ENCODE data around the gene PLET1.
"Not testable (repeated sequence)": the region's sequence is repeated elsewhere in the genome, so short reads cannot be mapped to it uniquely, and the experiment has no call there.

The PLET1 gene

GRCh38 chr11:112212290-112212689, 48.4 kb downstream of the PLET1 start:
- DNase-seq (ENCODE audit: low read depth), result no peak

- DNase-seq (ENCODE audit: low read depth), result no peak
Measured at GRCh38 chr11:112211536-112211935, 49.1 kb downstream of the PLET1 start.

- no peak for DNase-seq (ENCODE audit: low read depth)
Measured at GRCh38 chr11:112210890-112211289, 49.8 kb downstream of the PLET1 start.

- no peak for DNase-seq (ENCODE audit: low read depth)
Measured at GRCh38 chr11:112206071-112206470, 54.6 kb downstream of the PLET1 start.

- no peak for DNase-seq (ENCODE audit: low read depth)
Measured at GRCh38 chr11:112200252-112200651, 60.4 kb downstream of the PLET1 start.

- DNase-seq (ENCODE audit: low read depth), result not testable (repeated sequence)
Measured at GRCh38 chr11:112199101-112199500, 61.6 kb downstream of the PLET1 start.
